ENCODE results near the gene SCN4A. TPM values are rescaled to one million over a fixed set of nuclear protein-coding genes. Genes with fewer than 3 reads are reported as not detected.
"Not testable (repeated sequence)": the region's sequence is repeated elsewhere in the genome, so short reads cannot be mapped to it uniquely, and the experiment has no call there.

The SCN4A gene
- total RNA-seq, 2 donors from 2014 or later: 1.1 TPM; not detected in 1

DNA sequence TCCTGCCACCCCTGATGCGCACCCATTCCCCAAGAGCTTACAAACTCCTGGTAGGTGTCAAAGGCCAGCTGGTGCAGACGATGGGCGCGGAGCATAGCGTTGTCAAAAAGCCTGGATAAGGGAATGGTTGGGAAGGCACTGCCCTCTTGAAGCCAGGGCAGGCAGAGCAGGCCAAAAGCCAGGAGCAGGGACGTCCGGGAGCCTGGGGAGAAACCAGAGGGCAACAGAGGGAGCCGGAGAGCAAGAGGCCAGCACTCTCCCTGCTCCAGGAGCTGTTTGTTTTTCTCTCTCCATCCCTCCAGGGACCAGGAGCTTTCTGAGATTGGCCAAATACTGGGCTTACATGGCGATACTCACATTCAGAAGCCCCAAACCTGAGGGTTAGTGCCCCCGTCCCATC is 54.4 kb downstream of the SCN4A start:
- H3K4me3 ChIP-seq: no peak overlapping the region
- H3K9me3 ChIP-seq: no peaks in the 10 kb centered on the region
- DNase-seq (ENCODE audit: low spot score) (no peak), ATAC-seq (ENCODE audit: insufficient number of reproducible peaks, low FRiP score, low read depth) (no peak)
- no peaks in the 10 kb centered on the region for H3K27me3 ChIP-seq (replicated peaks; ENCODE audit: insufficient read depth)
- no peak overlapping the region for H3K27ac ChIP-seq
- no peaks in the 10 kb centered on the region for H3K4me1 ChIP-seq (ENCODE audit: control insufficient read depth in 1 of 2, low read depth in 2 of 2)
- TF ChIP-seq, protein P1, sequence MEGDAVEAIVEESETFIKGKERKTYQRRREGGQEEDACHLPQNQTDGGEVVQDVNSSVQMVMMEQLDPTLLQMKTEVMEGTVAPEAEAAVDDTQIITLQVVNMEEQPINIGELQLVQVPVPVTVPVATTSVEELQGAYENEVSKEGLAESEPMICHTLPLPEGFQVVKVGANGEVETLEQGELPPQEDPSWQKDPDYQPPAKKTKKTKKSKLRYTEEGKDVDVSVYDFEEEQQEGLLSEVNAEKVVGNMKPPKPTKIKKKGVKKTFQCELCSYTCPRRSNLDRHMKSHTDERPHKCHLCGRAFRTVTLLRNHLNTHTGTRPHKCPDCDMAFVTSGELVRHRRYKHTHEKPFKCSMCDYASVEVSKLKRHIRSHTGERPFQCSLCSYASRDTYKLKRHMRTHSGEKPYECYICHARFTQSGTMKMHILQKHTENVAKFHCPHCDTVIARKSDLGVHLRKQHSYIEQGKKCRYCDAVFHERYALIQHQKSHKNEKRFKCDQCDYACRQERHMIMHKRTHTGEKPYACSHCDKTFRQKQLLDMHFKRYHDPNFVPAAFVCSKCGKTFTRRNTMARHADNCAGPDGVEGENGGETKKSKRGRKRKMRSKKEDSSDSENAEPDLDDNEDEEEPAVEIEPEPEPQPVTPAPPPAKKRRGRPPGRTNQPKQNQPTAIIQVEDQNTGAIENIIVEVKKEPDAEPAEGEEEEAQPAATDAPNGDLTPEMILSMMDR (IDR thresholded peaks at IDR 0.05): no peak
- H3K36me3 ChIP-seq: no peaks in the 10 kb centered on the region

DNA sequence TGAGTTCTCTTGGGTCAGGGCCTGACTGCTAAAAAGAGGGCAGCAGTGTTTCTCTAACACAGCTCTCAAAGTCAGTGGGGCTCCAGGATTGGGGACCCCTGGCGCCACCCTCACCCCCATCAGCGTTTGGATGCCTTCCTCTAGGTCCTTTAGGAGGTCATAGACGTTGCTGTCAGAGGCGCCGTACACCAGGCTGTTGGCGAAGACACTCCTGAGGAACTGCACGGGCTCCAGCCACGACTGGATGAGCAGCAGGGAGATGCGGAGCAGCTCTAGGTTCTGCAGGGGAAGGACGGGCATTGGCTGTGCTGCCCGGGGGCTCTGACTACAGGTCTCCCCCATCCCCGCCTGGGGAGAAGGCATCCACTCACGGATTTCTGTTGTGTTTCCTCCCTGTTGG is 55.1 kb downstream of the SCN4A start:
- TF ChIP-seq, protein P1 (IDR thresholded peaks at IDR 0.05): no peak
- Histone ChIP-seq H3K27ac (no peak overlapping the region), H3K9me3 (no peaks in the 10 kb centered on the region), H3K27me3 (replicated peaks; ENCODE audit: insufficient read depth) (no peaks in the 10 kb centered on the region), H3K4me1 (ENCODE audit: control insufficient read depth in 1 of 2, low read depth in 2 of 2) (no peaks in the 10 kb centered on the region), H3K4me3 (no peak overlapping the region), H3K36me3 (no peaks in the 10 kb centered on the region)
- no peak for ATAC-seq (ENCODE audit: insufficient number of reproducible peaks, low FRiP score, low read depth)
- DNase-seq (ENCODE audit: low spot score): no peak

GRCh38 chr17:63917206-63917605 is 55.5 kb downstream of the SCN4A start:
- DNase-seq (ENCODE audit: low spot score); H3K36me3 ChIP-seq; H3K27ac ChIP-seq; H3K9me3 ChIP-seq; H3K4me1 ChIP-seq (ENCODE audit: control insufficient read depth in 1 of 2, low read depth in 2 of 2); H3K4me3 ChIP-seq; ATAC-seq (ENCODE audit: insufficient number of reproducible peaks, low FRiP score, low read depth); H3K27me3 ChIP-seq (replicated peaks; ENCODE audit: insufficient read depth): not testable (repeated sequence)

DNA sequence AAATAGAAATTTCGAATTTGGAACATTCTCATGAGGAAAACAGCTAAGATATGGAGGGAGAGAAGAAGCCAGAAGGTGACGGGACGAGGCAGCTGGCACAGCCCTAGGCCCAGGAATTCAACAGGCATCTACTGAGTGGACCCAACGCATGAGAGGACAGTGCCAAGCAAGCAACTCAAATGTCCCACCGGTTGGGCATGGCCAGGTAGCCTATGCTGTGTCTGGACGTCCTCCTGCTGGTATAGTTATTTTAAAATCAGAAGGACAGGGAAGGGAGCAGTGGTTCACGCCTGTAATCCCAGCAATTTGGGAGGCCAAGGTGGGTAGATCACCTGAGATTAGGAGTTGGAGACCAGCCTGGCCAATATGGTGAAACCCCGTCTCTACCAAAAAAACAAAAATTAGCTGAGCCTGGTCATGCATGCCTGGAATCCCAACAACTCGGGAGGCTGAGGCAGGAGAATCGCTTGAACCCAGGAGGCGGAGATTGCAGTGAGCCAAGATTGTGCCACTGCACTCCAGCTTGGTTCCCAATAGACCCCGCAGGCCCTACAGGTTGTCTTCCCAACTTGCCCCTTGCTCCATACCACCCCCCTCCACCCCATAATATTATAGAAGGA is 56.0 kb downstream of the SCN4A start:
- H3K9me3 ChIP-seq: no peaks in the 10 kb centered on the region
- H3K36me3 ChIP-seq: no peaks in the 10 kb centered on the region
- DNase-seq (ENCODE audit: low spot score) (no peak), ATAC-seq (ENCODE audit: insufficient number of reproducible peaks, low FRiP score, low read depth) (no peak)
- H3K4me3 ChIP-seq: no peak overlapping the region
- no peak overlapping the region for H3K27ac ChIP-seq
- no peaks in the 10 kb centered on the region for H3K4me1 ChIP-seq (ENCODE audit: control insufficient read depth in 1 of 2, low read depth in 2 of 2)
- TF ChIP-seq, protein P1 (IDR thresholded peaks at IDR 0.05): no peak
- no peaks in the 10 kb centered on the region for H3K27me3 ChIP-seq (replicated peaks; ENCODE audit: insufficient read depth)

DNA sequence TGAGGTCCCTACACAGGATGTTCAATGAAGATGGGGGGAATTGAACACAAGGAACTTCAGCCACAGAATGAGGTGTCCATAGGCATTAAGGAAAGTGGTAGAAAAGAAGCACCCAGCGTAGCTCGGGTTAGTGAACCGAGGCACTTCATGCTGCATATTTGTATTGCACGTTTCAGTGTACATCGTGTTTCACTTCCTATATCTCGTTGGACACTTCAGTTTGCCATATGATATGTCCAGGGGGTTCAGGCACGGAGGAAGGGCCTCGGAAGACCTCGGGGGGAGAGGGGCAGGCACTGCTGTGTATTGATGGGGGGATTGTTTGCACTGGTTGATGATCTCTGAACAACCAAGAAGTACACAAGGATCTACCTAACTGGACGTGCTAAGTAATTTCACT is 57.0 kb downstream of the SCN4A start:
- H3K27ac ChIP-seq; H3K27me3 ChIP-seq (replicated peaks; ENCODE audit: insufficient read depth); H3K36me3 ChIP-seq; ATAC-seq (ENCODE audit: insufficient number of reproducible peaks, low FRiP score, low read depth); H3K4me3 ChIP-seq; H3K9me3 ChIP-seq; DNase-seq (ENCODE audit: low spot score); H3K4me1 ChIP-seq (ENCODE audit: control insufficient read depth in 1 of 2, low read depth in 2 of 2): not testable (repeated sequence)

GRCh38 chr17:63914471-63914870 is 58.2 kb downstream of the SCN4A start:
- H3K36me3 ChIP-seq: no peaks in the 10 kb centered on the region
- H3K4me3 ChIP-seq: no peak overlapping the region
- ATAC-seq (ENCODE audit: insufficient number of reproducible peaks, low FRiP score, low read depth): no peak
- DNase-seq (ENCODE audit: low spot score): no peak
- H3K9me3 ChIP-seq: no peaks in the 10 kb centered on the region
- no peaks in the 10 kb centered on the region for H3K4me1 ChIP-seq (ENCODE audit: control insufficient read depth in 1 of 2, low read depth in 2 of 2)
- H3K27me3 ChIP-seq (replicated peaks; ENCODE audit: insufficient read depth): no peaks in the 10 kb centered on the region
- TF ChIP-seq, protein P1 (IDR thresholded peaks at IDR 0.05): no peak
- no peak overlapping the region for H3K27ac ChIP-seq
